HEK293 (cell line): ENCODE results near the gene PRAF2.

Experiments used
- CTCF ChIA-PET: fragments of 350-600 bp; formaldehyde crosslinking; extraction: SDS; loops from one replicate; lab custom pipeline; 2021; ENCODE audit warnings: antibody characterized with exemption; lab: Yijun Ruan, JAX
- POLR2A ChIA-PET: fragments of 300-600 bp; formaldehyde crosslinking; extraction: SDS; loops from one replicate; lab custom pipeline; 2020; ENCODE audit warnings: antibody characterized with exemption, inconsistent platforms; lab: Yijun Ruan, JAX
- H3K27ac ChIP-seq: fragments of 200-500 bp; sonication (Bioruptor generic); 2 replicates; pipeline ENCODE4 v1.5.1; 2014; ENCODE audit warnings: low read depth, low read length, control low read depth, inconsistent platforms; ENCODE audit errors: extremely low read depth
- H3K36me3 ChIP-seq, 2 experiments: fragments of 200-500 bp in 1 of 2; sonication (Bioruptor generic) in 1 of 2; 1 replicate in 1 of 2; 2 replicates in 1 of 2; pipeline ENCODE4 v1.5.1; 2014 to 2017; ENCODE audit warnings: inconsistent platforms in 2 of 2, low read length in 2 of 2; ENCODE audit not compliant: control insufficient read depth in 2 of 2, insufficient read depth in 1 of 2
- H3K4me1 ChIP-seq: fragments of 200-500 bp; sonication (Bioruptor generic); 2 replicates; pipeline ENCODE4 v1.5.1; 2014; ENCODE audit warnings: mild to moderate bottlenecking, low read length, inconsistent platforms; ENCODE audit not compliant: control insufficient read depth, insufficient read depth
- H3K4me3 ChIP-seq: 2 replicates; pipeline ENCODE4 v1.5.1; 2011; ENCODE audit warnings: low read depth, mild to moderate bottlenecking, control low read depth, low read length, moderate library complexity
- H3K9me3 ChIP-seq: fragments of 200-500 bp; sonication (Bioruptor generic); 2 replicates; pipeline ENCODE4 v1.5.1; 2014; ENCODE audit warnings: low read depth, low read length, inconsistent platforms; ENCODE audit not compliant: control insufficient read depth, insufficient read depth
- GLI2 ChIP-seq: fragments of 450-650 bp; formaldehyde crosslinking; IDR thresholded peaks from 2 replicates; pipeline ENCODE4; 2017; ENCODE audit warnings: missing biosample characterization, missing genetic modification characterization, low read depth, borderline replicate concordance
- KLF16 ChIP-seq: fragments of 450-650 bp; formaldehyde crosslinking; IDR thresholded peaks from 2 replicates; pipeline ENCODE4 v1.5.1; 2017; ENCODE audit warnings: missing biosample characterization, missing genetic modification characterization
- PATZ1 ChIP-seq: fragments of 450-650 bp; formaldehyde crosslinking; IDR thresholded peaks from 2 replicates; pipeline ENCODE4 v1.5.1; 2016; ENCODE audit warnings: missing biosample characterization, missing genetic modification characterization
- PRDM10 ChIP-seq: fragments of 450-650 bp; formaldehyde crosslinking; IDR thresholded peaks from 2 replicates; pipeline ENCODE4 v1.5.1; 2016; ENCODE audit warnings: missing biosample characterization, missing genetic modification characterization
- RBAK ChIP-seq: fragments of 450-650 bp; formaldehyde crosslinking; IDR thresholded peaks from 2 replicates; pipeline ENCODE4 v1.5.1; 2016; ENCODE audit warnings: missing biosample characterization, missing genetic modification characterization
- ZBTB1 ChIP-seq: fragments of 450-650 bp; formaldehyde crosslinking; IDR thresholded peaks from 2 replicates; pipeline ENCODE4 v1.5.1; 2016; ENCODE audit warnings: missing biosample characterization, missing genetic modification characterization
- ZBTB26 ChIP-seq: fragments of 450-650 bp; formaldehyde crosslinking; optimal IDR thresholded peaks from 2 replicates; pipeline ENCODE3; 2016; ENCODE audit warnings: missing biosample characterization, mild to moderate bottlenecking, missing genetic modification characterization
- ZBTB44 ChIP-seq: fragments of 450-650 bp; IDR thresholded peaks from 2 replicates; pipeline ENCODE4 v1.5.1; 2018; ENCODE audit warnings: missing biosample characterization, mild to moderate bottlenecking, missing genetic modification characterization
- ZFP41 ChIP-seq: fragments of 450-650 bp; formaldehyde crosslinking; IDR thresholded peaks from 2 replicates; pipeline ENCODE4 v1.5.1; 2016; ENCODE audit warnings: missing biosample characterization, missing genetic modification characterization, borderline replicate concordance
- ZNF133 ChIP-seq: fragments of 450-650 bp; formaldehyde crosslinking; IDR thresholded peaks from 2 replicates; pipeline ENCODE4 v1.5.1; 2016; ENCODE audit warnings: missing biosample characterization, missing genetic modification characterization
- ZNF211 ChIP-seq: fragments of 450-650 bp; formaldehyde crosslinking; IDR thresholded peaks from 2 replicates; pipeline ENCODE4 v1.5.1; 2016; ENCODE audit warnings: low read depth, missing biosample characterization, missing genetic modification characterization
- ZNF214 ChIP-seq: fragments of 450-650 bp; formaldehyde crosslinking; IDR thresholded peaks from 2 replicates; pipeline ENCODE4 v1.5.1; 2017; ENCODE audit warnings: missing biosample characterization, mild to moderate bottlenecking, missing genetic modification characterization, borderline replicate concordance
- ZNF26 ChIP-seq: fragments of 450-650 bp; formaldehyde crosslinking; IDR thresholded peaks from 2 replicates; pipeline ENCODE4 v1.5.1; 2016; ENCODE audit warnings: missing biosample characterization, missing genetic modification characterization
- ZNF324 ChIP-seq: fragments of 450-650 bp; formaldehyde crosslinking; IDR thresholded peaks from 2 replicates; pipeline ENCODE4 v1.5.1; 2016; ENCODE audit warnings: missing biosample characterization, missing genetic modification characterization
- ZNF394 ChIP-seq: fragments of 450-650 bp; formaldehyde crosslinking; IDR thresholded peaks from 2 replicates; pipeline ENCODE4 v1.5.1; 2016; ENCODE audit warnings: missing biosample characterization, missing genetic modification characterization, mild to moderate bottlenecking, moderate library complexity, borderline replicate concordance
- ZNF513 ChIP-seq: fragments of 450-650 bp; IDR thresholded peaks from 2 replicates; pipeline ENCODE4 v1.5.1; 2018; ENCODE audit warnings: missing biosample characterization, missing genetic modification characterization
- ZNF549 ChIP-seq: fragments of 450-650 bp; IDR thresholded peaks from 2 replicates; pipeline ENCODE4 v1.5.1; 2018; ENCODE audit warnings: missing biosample characterization, missing genetic modification characterization, mild to moderate bottlenecking, inconsistent platforms, moderate library complexity
- ZNF621 ChIP-seq: fragments of 450-650 bp; formaldehyde crosslinking; IDR thresholded peaks from 2 replicates; pipeline ENCODE4 v1.5.1; 2017; ENCODE audit warnings: missing biosample characterization, missing genetic modification characterization
- ZNF692 ChIP-seq: fragments of 450-650 bp; formaldehyde crosslinking; IDR thresholded peaks from 2 replicates; pipeline ENCODE4 v1.5.1; 2016; ENCODE audit warnings: missing biosample characterization, missing genetic modification characterization
- ZSCAN5A ChIP-seq: fragments of 450-650 bp; formaldehyde crosslinking; IDR thresholded peaks from 2 replicates; pipeline ENCODE4 v1.5.1; 2016; ENCODE audit warnings: missing biosample characterization, missing genetic modification characterization

PRAF2 gene

GRCh38 chrX:49077941-49078340 lies 4.1 kb upstream of the PRAF2 start:
- POLR2A ChIA-PET, result no interaction called here
- H3K27ac ChIP-seq, result no peak overlapping the region
- CTCF ChIA-PET, result no interaction called here

More at GRCh38 chrX:49077941-49078340, 4.1 kb upstream of the PRAF2 start:
- TF ChIP-seq PRDM10 (tag by site-specific recombination), result no peak
- no peak for TF ChIP-seq ZNF513 (tag by site-specific recombination)
- TF ChIP-seq ZNF211 (tag by site-specific recombination), result no peak
- no peak for TF ChIP-seq ZNF549 (tag by site-specific recombination)
- no peak for TF ChIP-seq ZFP41 (tag by site-specific recombination)
- no peak for TF ChIP-seq ZNF214 (tag by site-specific recombination)
- TF ChIP-seq PATZ1 (tag by site-specific recombination), result no peak
- TF ChIP-seq ZBTB26, result no peak
- TF ChIP-seq ZNF621, result no peak
- TF ChIP-seq RBAK, result no peak
- no peak for TF ChIP-seq ZNF324
- TF ChIP-seq GLI2 (tag by site-specific recombination), result no peak
- TF ChIP-seq ZBTB44 (tag by site-specific recombination), result no peak
- no peak for TF ChIP-seq ZNF26 (tag by site-specific recombination)
- no peak for TF ChIP-seq ZNF133 (tag by site-specific recombination)
- TF ChIP-seq ZBTB1, result no peak
- no peak for TF ChIP-seq ZNF394 (tag by site-specific recombination)
- no peak for TF ChIP-seq ZNF692 (tag by site-specific recombination)
- TF ChIP-seq KLF16 (tag by site-specific recombination), result no peak
- no peak for TF ChIP-seq ZSCAN5A (tag by site-specific recombination)
- TF ChIP-seq, all 188 proteins: peak for 0
- Histone ChIP-seq H3K4me1 (peaks cover 4% of the 10 kb centered on the region; the same call in 1 of the 2 replicates), H3K9me3 (no peaks in the 10 kb centered on the region), H3K4me3 (no peak overlapping the region), H3K36me3 (peaks cover 0 to 34% of the 10 kb centered on the region in 2 experiments; a peak in 1 of 3 replicates)
